GM18505 (cell line): ENCODE data around the gene DDB1.

Experiments used
- ATAC-seq: cut with Tn5 transposase; IDR thresholded peaks from one replicate; pipeline ENCODE4 v1.9.1; 2021; ENCODE audit not compliant: unreplicated experiment
- POLR2A ChIP-seq: IDR thresholded peaks from 4 replicates; pipeline ENCODE4 v1.6.1; 2011; ENCODE audit warnings: borderline replicate concordance; ENCODE audit not compliant: insufficient read depth, insufficient read length; ENCODE audit errors: extremely low read depth

DDB1 gene

GRCh38 chr11:61349189-61349751, 16.4 kb upstream of the DDB1 start:
- ATAC-seq, result no peak
- no peak for TF ChIP-seq POLR2A

DNA sequence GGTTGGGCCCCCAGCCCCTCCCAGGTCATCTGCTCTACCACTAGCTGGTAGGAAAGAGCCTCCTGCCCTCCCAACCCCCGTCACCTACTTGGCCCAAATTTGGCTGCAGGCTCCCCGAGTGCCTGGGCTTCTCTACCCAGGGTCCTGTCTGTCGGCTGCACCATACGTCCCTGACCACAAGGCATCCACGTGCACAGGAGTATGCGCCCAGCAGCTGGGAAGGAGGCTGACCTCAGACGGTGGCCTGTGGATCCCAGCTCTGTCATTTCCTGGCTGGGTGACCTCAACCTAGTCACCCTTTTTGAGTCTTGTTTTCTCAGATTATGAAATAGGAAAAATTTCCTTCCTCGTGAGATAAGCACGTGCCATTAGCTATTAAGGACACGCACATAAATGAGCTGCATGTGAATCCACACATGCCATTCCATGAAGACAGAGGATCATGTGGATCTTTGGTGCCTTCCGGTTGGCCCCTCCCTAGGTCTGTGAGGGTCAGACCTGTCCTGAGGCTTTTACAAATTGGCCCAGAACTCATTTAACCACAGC, 15.1 kb upstream of the DDB1 start:
- no peak for TF ChIP-seq POLR2A
- ATAC-seq, result no peak

DNA sequence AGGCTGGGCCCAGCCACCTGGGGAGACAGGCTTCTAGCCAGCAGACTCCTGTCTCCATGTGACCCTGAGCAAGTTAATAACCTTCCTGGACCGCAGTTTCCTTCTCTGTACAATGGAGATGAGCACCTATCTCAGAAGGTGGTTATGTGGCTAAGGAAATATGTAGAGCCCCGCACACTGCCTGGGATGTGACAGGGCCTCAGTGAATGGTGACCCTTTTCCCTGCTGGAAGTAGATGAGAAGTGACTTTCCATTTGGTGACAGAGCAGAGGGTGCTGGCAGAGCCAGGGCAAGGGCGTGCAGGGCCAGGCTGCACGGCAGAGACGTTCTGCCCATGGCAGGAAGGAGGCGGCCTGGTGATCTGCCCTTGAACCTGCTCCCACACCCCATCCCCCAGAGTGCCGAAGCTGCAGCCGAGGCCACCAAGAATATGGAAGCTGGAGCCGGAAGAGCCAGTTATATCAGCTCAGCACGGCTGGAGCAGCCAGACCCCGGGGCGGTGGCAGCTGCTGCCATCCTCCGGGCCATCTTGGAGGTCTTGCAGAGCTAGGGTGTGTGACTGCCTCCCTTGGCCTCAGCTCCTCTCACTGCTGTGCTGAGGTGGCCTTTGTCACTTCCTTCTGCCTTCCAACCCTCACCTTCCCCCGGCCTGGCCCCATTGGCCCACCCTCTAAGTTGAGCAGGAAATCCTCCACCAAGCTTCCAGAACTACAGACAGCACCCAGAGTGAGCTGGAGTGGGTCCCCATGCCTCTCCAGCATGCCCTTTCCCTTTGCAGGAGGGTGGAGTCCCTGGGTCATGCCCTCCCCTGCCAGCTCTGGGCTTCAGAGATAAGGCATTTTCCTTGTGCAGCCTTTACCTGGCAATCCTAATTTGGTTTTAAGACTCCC, 13.3 kb upstream of the DDB1 start:
- peak; percentile 24 for TF ChIP-seq POLR2A
- ATAC-seq, result no peak

DNA sequence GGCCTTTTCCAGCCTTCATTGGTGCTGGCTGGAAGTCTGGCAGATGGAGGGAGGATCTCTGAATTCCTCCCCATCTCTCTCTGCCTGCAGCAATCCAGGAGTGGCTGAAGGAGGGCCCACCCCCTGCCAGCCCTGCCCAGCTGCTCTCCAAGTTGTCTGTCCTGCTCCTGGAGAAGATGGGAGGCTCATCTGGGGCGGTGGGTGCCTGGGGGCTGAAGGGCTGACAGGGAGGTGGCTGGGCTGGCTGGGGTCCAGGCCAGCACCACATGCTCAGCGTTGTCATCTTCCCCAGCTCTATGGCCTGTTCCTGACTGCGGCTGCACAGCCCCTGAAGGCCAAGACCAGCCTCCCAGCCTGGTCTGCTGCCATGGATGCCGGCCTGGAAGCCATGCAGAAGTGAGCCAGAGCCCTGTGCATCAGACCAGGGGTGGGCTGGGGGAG, 12.3 kb upstream of the DDB1 start:
- no peak for ATAC-seq

DNA sequence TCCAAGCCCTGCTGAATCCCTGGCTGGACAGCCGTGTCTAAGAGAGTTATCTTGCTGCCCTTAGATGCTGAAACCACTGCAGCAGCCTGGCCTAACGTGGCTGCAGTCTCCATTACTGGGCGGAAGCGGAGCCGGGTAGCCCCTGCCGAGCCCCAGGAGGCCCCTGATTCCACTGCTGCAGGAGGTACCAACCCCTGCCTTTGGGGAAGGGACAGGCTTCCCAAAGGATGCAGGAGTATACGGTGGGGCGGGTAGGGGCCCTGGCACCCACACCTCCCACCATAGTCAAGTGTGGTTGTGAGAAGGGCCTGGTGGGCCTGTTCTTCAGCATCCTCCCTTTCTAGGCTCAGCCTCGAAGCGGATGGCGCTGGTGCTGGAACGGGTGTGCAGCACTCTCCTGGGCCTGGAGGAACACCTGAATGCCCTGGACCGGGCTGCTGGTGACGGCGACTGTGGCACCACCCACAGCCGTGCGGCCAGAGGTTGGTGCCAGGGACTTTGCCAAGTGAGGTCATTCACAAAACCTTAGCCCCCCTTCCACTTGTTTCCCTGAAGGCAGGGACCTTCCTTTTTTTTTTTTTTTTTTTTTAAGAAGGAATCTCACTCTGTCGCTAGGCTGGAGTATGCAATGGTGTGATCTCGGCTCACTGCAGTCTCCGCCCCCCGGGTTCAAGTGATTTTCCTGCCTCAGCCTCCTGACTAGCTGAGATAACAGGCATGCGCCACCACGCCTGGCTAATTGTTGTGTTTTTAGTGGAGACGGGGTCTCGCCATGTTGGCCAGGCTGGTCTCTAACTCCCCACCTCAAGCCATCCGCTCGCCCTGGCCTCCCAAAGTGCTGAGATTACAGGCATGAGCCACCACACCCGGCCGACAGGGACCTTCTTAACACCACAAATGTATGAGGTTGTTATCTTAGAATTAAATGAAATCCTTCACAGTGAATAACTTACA, 11.2 kb upstream of the DDB1 start:
- no peak for TF ChIP-seq POLR2A

More for the DNA sequence above, 12.3 kb upstream of the DDB1 start:
- no peak for TF ChIP-seq POLR2A

DNA sequence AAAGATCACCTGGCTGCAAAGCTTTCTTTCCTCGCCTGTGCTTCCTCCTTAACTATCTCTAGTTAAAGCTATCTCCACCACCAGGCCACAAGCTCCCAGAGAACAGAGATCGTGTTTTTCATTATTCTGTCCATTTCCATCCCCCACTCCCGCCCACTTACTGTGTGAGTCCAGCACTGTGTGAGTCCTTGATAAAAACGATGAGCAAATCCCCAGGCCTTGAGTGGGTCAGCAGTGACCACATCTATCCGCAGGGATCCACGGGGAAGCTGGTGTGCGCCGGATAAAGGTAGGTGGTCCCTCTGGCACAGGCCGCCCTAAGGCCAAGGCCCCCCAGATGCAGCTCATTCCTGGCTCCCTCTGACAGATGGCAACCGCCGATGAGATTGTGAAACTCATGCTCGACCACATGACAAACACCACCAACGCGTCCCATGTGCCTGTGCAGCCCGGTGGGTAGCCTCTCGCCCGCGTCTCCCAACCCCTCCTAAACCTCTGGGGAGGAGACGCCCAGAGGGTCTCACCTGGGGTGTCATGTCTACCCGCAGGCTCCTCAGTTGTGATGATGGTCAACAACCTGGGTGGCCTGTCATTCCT, 9.4 kb upstream of the DDB1 start:
- TF ChIP-seq POLR2A, result no peak
- ATAC-seq, result no peak

More for the DNA sequence above, 11.2 kb upstream of the DDB1 start:
- no peak for ATAC-seq

- TF ChIP-seq POLR2A, result no peak
- ATAC-seq, result no peak
Observed at GRCh38 chr11:61341706-61342105, 8.8 kb upstream of the DDB1 start.

GRCh38 chr11:61340979-61341378, 8.1 kb upstream of the DDB1 start:
- TF ChIP-seq POLR2A, result no peak
- no peak for ATAC-seq

GRCh38 chr11:61339490-61339878, 6.6 kb upstream of the DDB1 start:
- ATAC-seq, result no peak
- no peak for TF ChIP-seq POLR2A

GRCh38 chr11:61338783-61339489, 6.0 kb upstream of the DDB1 start:
- no peak for TF ChIP-seq POLR2A
- ATAC-seq, result no peak

DNA sequence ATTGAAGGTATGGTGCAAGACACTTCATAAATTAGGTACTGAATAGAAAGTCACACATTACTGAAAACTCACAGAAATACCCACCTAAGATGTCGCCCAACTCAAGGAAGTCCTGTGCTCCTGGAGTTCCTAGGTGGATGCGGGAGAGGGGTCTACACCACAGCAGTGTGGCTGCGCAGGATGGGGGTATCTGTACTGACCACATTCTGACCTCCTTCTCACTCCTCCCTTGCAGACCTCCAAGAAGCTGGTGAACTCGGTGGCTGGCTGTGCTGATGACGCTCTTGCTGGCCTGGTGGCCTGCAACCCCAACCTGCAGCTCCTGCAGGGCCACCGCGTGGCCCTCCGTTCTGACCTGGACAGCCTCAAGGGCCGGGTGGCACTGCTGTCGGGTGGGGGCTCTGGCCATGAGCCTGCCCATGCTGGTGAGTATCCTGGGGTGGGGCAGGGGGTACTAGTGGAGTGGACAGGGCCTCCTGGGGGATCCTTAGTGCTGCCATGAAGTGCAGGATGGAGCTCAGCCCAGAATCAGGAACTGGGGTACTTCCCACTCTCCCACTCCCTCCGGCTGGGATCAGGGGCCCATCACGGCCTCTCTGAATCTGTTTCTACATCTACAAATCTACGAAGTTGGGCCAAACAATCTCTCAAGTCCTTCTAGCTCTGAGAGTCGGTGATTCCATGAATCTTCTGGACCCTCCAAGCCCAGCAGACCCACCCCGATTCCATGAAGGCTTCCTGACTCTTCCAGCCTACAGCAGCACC, 5.0 kb upstream of the DDB1 start:
- no peak for TF ChIP-seq POLR2A
- no peak for ATAC-seq
